ENCODE data around the gene MSRB2.

MSRB2 gene

DNA sequence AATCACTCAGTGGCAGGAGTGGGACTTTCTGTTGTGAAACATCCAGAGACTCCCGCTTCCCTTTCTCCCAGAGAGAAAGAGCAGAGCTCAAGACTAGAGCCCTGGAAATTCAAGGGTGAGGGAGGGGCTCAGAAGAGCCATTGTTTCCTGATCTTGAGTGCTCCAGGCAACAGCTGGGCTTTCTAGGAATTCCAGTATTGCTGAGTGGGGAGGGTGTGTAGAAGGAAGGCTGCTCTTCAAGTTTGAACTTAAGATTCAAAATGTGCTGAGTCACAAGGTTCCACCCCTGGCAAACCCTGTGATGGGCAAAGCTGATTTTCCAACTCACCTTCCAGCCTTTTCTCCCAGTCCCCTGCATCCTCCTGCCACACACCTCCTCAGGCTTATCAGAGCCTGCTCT is 42.3 kb upstream of the MSRB2 start:
- no peak for TF ChIP-seq CTCF (IDR thresholded peaks at IDR 0.05; ENCODE audit: low read depth, low read length, missing control alignments)
- in situ Hi-C loops (cut with HindIII; ENCODE audit: low sequenced_read_pairs): no loop called here
- no peak overlapping the region for H3K4me3 ChIP-seq (ENCODE audit: low read depth, low read length)
- no peak for DNase-seq (ENCODE audit: low read depth)

GRCh38 chr10:23055424-23056185 is 39.8 kb upstream of the MSRB2 start:
- DNase-seq (ENCODE audit: low read depth): no peak
- in situ Hi-C loops (cut with HindIII; ENCODE audit: low sequenced_read_pairs): no loop called here
- no peak for TF ChIP-seq CTCF (IDR thresholded peaks at IDR 0.05; ENCODE audit: low read depth, low read length, missing control alignments)
- H3K4me3 ChIP-seq (ENCODE audit: low read depth, low read length): no peak overlapping the region

DNA sequence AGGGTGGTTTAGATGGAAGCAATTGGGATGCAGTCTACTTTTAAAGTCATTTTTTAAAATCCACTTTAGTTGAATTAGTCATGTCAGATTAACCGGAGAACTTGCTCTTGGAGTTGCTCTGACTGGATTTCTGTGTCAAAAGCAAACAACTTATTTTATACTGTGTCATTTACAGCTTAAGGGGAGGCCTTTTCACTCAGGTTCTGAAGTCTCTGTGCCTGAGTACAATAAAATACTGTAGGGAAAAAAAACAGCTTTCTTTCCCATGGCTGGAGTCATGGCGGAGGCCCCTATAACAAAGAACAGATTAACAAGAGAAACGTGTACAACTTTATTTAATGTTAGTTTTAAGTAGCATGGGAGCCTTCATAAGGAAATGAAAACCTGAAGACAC is 39.2 kb upstream of the MSRB2 start:
- in situ Hi-C loops (cut with HindIII; ENCODE audit: low sequenced_read_pairs): no loop called here
- TF ChIP-seq CTCF (IDR thresholded peaks at IDR 0.05; ENCODE audit: low read depth, low read length, missing control alignments): no peak
- H3K4me3 ChIP-seq (ENCODE audit: low read depth, low read length): no peak overlapping the region

GRCh38 chr10:23058366-23058765 is 37.0 kb upstream of the MSRB2 start:
- TF ChIP-seq CTCF (IDR thresholded peaks at IDR 0.05; ENCODE audit: low read depth, low read length, missing control alignments): no peak
- in situ Hi-C loops (cut with HindIII; ENCODE audit: low sequenced_read_pairs): no loop called here
- DNase-seq (ENCODE audit: low read depth): no peak
- no peak overlapping the region for H3K4me3 ChIP-seq (ENCODE audit: low read depth, low read length)

More for the DNA sequence above, 39.2 kb upstream of the MSRB2 start:
- no peak for DNase-seq (ENCODE audit: low read depth)

GRCh38 chr10:23060918-23061317 is 34.5 kb upstream of the MSRB2 start:
- in situ Hi-C loops (cut with HindIII; ENCODE audit: low sequenced_read_pairs): no loop called here
- no peak overlapping the region for H3K4me3 ChIP-seq (ENCODE audit: low read depth, low read length)
- no peak for TF ChIP-seq CTCF (IDR thresholded peaks at IDR 0.05; ENCODE audit: low read depth, low read length, missing control alignments)
- DNase-seq (ENCODE audit: low read depth): no peak

GRCh38 chr10:23063045-23063972 is 32.1 kb upstream of the MSRB2 start:
- no peak for TF ChIP-seq CTCF (IDR thresholded peaks at IDR 0.05; ENCODE audit: low read depth, low read length, missing control alignments)
- DNase-seq (ENCODE audit: low read depth): no peak
- no peak overlapping the region for H3K4me3 ChIP-seq (ENCODE audit: low read depth, low read length)
- in situ Hi-C loops (cut with HindIII; ENCODE audit: low sequenced_read_pairs): no loop called here
